ENCODE results near the gene TACC2. TPM values are rescaled to one million over a fixed set of nuclear protein-coding genes. Genes with fewer than 3 reads are reported as not detected.

The TACC2 gene
- total RNA-seq, 1 donor from 2014 or later = not detected

GRCh38 chr10:122047560-122047959, 58.6 kb downstream of the TACC2 start:
- Mint-ChIP-seq H3K27ac (no peak overlapping the region), H3K4me1 (ENCODE audit: low read depth) (no peaks in the 10 kb centered on the region), H3K27me3 (ENCODE audit: low read depth) (no peaks in the 10 kb centered on the region), H3K9me3 (no peaks in the 10 kb centered on the region), H3K36me3 (ENCODE audit: low read depth) (no peaks in the 10 kb centered on the region), H3K4me3 (ENCODE audit: low read depth) (no peak overlapping the region)
- DNase-seq (ENCODE audit: low spot score) = no peak
- intact Hi-C loops (cut with micrococcal nuclease) = no loop called here

- H3K4me3 Mint-ChIP-seq (ENCODE audit: low read depth) = no peak overlapping the region
- no peaks in the 10 kb centered on the region for H3K36me3 Mint-ChIP-seq (ENCODE audit: low read depth)
- no peaks in the 10 kb centered on the region for H3K9me3 Mint-ChIP-seq
- H3K27ac Mint-ChIP-seq = no peak overlapping the region
- no peak for DNase-seq (ENCODE audit: low spot score)
- intact Hi-C loops (cut with micrococcal nuclease) = no loop called here
- H3K4me1 Mint-ChIP-seq (ENCODE audit: low read depth) = no peaks in the 10 kb centered on the region
- H3K27me3 Mint-ChIP-seq (ENCODE audit: low read depth) = no peaks in the 10 kb centered on the region
These were observed 60.1 kb downstream of the TACC2 start for GRCh38 chr10:122049076-122049475.

- Mint-ChIP-seq H3K27ac (no peak overlapping the region), H3K9me3 (no peaks in the 10 kb centered on the region), H3K36me3 (ENCODE audit: low read depth) (no peaks in the 10 kb centered on the region), H3K27me3 (ENCODE audit: low read depth) (no peaks in the 10 kb centered on the region), H3K4me3 (ENCODE audit: low read depth) (no peak overlapping the region), H3K4me1 (ENCODE audit: low read depth) (no peaks in the 10 kb centered on the region)
- intact Hi-C loops (cut with micrococcal nuclease) = no loop called here
- DNase-seq (ENCODE audit: low spot score) = no peak
These were observed 61.3 kb downstream of the TACC2 start for GRCh38 chr10:122050311-122050710.

- intact Hi-C loops (cut with micrococcal nuclease) = no loop called here
- H3K4me1 Mint-ChIP-seq (ENCODE audit: low read depth) = no peaks in the 10 kb centered on the region
- no peak overlapping the region for H3K27ac Mint-ChIP-seq
- H3K4me3 Mint-ChIP-seq (ENCODE audit: low read depth) = no peak overlapping the region
- H3K9me3 Mint-ChIP-seq = no peaks in the 10 kb centered on the region
- H3K27me3 Mint-ChIP-seq (ENCODE audit: low read depth) = no peaks in the 10 kb centered on the region
- no peak for DNase-seq (ENCODE audit: low spot score)
- H3K36me3 Mint-ChIP-seq (ENCODE audit: low read depth) = no peaks in the 10 kb centered on the region
These were observed 61.8 kb downstream of the TACC2 start for GRCh38 chr10:122050811-122051210.

GRCh38 chr10:122051609-122052385, 62.8 kb downstream of the TACC2 start:
- no peak overlapping the region for H3K4me3 Mint-ChIP-seq (ENCODE audit: low read depth)
- no peaks in the 10 kb centered on the region for H3K27me3 Mint-ChIP-seq (ENCODE audit: low read depth)
- no peak for DNase-seq (ENCODE audit: low spot score)
- no peak overlapping the region for H3K27ac Mint-ChIP-seq
- H3K36me3 Mint-ChIP-seq (ENCODE audit: low read depth) = no peaks in the 10 kb centered on the region
- no peaks in the 10 kb centered on the region for H3K9me3 Mint-ChIP-seq
- intact Hi-C loops (cut with micrococcal nuclease) = no loop called here
- no peaks in the 10 kb centered on the region for H3K4me1 Mint-ChIP-seq (ENCODE audit: low read depth)

- no peaks in the 10 kb centered on the region for H3K9me3 Mint-ChIP-seq
These were observed 63.7 kb downstream of the TACC2 start for GRCh38 chr10:122052701-122053100.

GRCh38 chr10:122053314-122053713, 64.4 kb downstream of the TACC2 start:
- no peak for DNase-seq (ENCODE audit: low spot score)
- intact Hi-C loops (cut with micrococcal nuclease) = no loop called here
- Mint-ChIP-seq H3K27me3 (ENCODE audit: low read depth) (no peaks in the 10 kb centered on the region), H3K36me3 (ENCODE audit: low read depth) (no peaks in the 10 kb centered on the region), H3K27ac (no peak overlapping the region), H3K4me3 (ENCODE audit: low read depth) (no peak overlapping the region), H3K9me3 (no peaks in the 10 kb centered on the region), H3K4me1 (ENCODE audit: low read depth) (no peaks in the 10 kb centered on the region)

More at GRCh38 chr10:122052701-122053100, 63.7 kb downstream of the TACC2 start:
- Mint-ChIP-seq H3K4me1 (ENCODE audit: low read depth) (no peaks in the 10 kb centered on the region), H3K27ac (no peak overlapping the region), H3K36me3 (ENCODE audit: low read depth) (no peaks in the 10 kb centered on the region), H3K4me3 (ENCODE audit: low read depth) (no peak overlapping the region), H3K27me3 (ENCODE audit: low read depth) (no peaks in the 10 kb centered on the region)
- no peak for DNase-seq (ENCODE audit: low spot score)
- intact Hi-C loops (cut with micrococcal nuclease) = no loop called here

- Mint-ChIP-seq H3K27me3 (ENCODE audit: low read depth) (no peaks in the 10 kb centered on the region), H3K27ac (no peak overlapping the region), H3K4me1 (ENCODE audit: low read depth) (no peaks in the 10 kb centered on the region), H3K4me3 (ENCODE audit: low read depth) (no peak overlapping the region), H3K36me3 (ENCODE audit: low read depth) (no peaks in the 10 kb centered on the region), H3K9me3 (no peaks in the 10 kb centered on the region)
- no peak for DNase-seq (ENCODE audit: low spot score)
- intact Hi-C loops (cut with micrococcal nuclease) = no loop called here
These were observed 65.4 kb downstream of the TACC2 start for GRCh38 chr10:122054048-122055025.

GRCh38 chr10:122055252-122055651, 66.3 kb downstream of the TACC2 start:
- Mint-ChIP-seq H3K27me3 (ENCODE audit: low read depth) (no peaks in the 10 kb centered on the region), H3K36me3 (ENCODE audit: low read depth) (no peaks in the 10 kb centered on the region), H3K9me3 (no peaks in the 10 kb centered on the region), H3K4me1 (ENCODE audit: low read depth) (no peaks in the 10 kb centered on the region), H3K4me3 (ENCODE audit: low read depth) (no peak overlapping the region), H3K27ac (no peak overlapping the region)
- DNase-seq (ENCODE audit: low spot score) = no peak
- intact Hi-C loops (cut with micrococcal nuclease) = no loop called here

GRCh38 chr10:122056431-122057094, 67.6 kb downstream of the TACC2 start:
- H3K4me1 Mint-ChIP-seq (ENCODE audit: low read depth) = no peaks in the 10 kb centered on the region
- no peaks in the 10 kb centered on the region for H3K27me3 Mint-ChIP-seq (ENCODE audit: low read depth)
- no peak overlapping the region for H3K4me3 Mint-ChIP-seq (ENCODE audit: low read depth)
- intact Hi-C loops (cut with micrococcal nuclease) = no loop called here
- no peak overlapping the region for H3K27ac Mint-ChIP-seq
- DNase-seq (ENCODE audit: low spot score) = no peak
- H3K9me3 Mint-ChIP-seq = no peaks in the 10 kb centered on the region
- no peaks in the 10 kb centered on the region for H3K36me3 Mint-ChIP-seq (ENCODE audit: low read depth)

- Mint-ChIP-seq H3K27me3 (ENCODE audit: low read depth) (no peaks in the 10 kb centered on the region), H3K4me1 (ENCODE audit: low read depth) (no peaks in the 10 kb centered on the region), H3K27ac (no peak overlapping the region), H3K36me3 (ENCODE audit: low read depth) (no peaks in the 10 kb centered on the region), H3K4me3 (ENCODE audit: low read depth) (no peak overlapping the region), H3K9me3 (no peaks in the 10 kb centered on the region)
- intact Hi-C loops (cut with micrococcal nuclease) = no loop called here
- DNase-seq (ENCODE audit: low spot score) = no peak
These were observed 69.0 kb downstream of the TACC2 start for GRCh38 chr10:122057841-122058413.

- no peaks in the 10 kb centered on the region for H3K27me3 Mint-ChIP-seq (ENCODE audit: low read depth)
These were observed 71.3 kb downstream of the TACC2 start for GRCh38 chr10:122060250-122060649.

More at GRCh38 chr10:122060250-122060649, 71.3 kb downstream of the TACC2 start:
- no peaks in the 10 kb centered on the region for H3K4me1 Mint-ChIP-seq (ENCODE audit: low read depth)
- DNase-seq (ENCODE audit: low spot score) = no peak
- H3K9me3 Mint-ChIP-seq = no peaks in the 10 kb centered on the region
- no peak overlapping the region for H3K4me3 Mint-ChIP-seq (ENCODE audit: low read depth)
- intact Hi-C loops (cut with micrococcal nuclease) = no loop called here
- H3K36me3 Mint-ChIP-seq (ENCODE audit: low read depth) = no peaks in the 10 kb centered on the region
- no peak overlapping the region for H3K27ac Mint-ChIP-seq
